ENCODE results near the gene NCK2.

NCK2 gene

GRCh38 chr2:105919826-105920225, 175.1 kb downstream of the NCK2 start:
- H3K27ac ChIP-seq (ENCODE audit: low read length): no peak overlapping the region

DNA sequence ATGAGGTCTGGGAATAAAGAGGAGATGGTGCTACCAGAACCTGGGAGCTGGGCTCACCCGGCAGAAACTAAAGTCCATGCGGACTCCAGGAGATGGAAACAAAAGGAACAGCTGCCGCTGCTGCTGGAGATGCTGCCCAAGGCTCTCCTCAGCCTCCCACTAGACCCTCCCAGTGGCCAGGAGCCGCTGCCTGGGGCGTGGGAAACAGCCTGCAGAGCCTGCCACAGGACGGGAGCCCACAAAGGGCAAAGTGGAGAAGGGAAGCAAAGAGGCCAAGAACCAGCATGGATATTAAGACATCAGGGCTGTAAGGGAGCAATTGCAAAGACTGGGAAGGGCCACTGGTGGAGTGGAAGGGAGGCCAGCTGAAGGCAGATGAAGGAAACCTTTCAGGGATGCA, 179.6 kb downstream of the NCK2 start:
- no peak overlapping the region for H3K9ac ChIP-seq (ENCODE audit: low read length)
- H3K4me3 ChIP-seq (ENCODE audit: low read length): no peak overlapping the region
- H2AFZ ChIP-seq (ENCODE audit: low read length): no peak overlapping the region
- no peak overlapping the region for H3K27ac ChIP-seq (ENCODE audit: low read length)
- H3K4me2 ChIP-seq (ENCODE audit: low read depth, low read length): no peak overlapping the region
- no peak for TF ChIP-seq EZH2phosphoT487 (IDR thresholded peaks at IDR 0.05; ENCODE audit: low read length)
- no peak for TF ChIP-seq EZH2 (optimal IDR thresholded peaks at IDR 0.05; ENCODE audit: low read depth, low read length)
- no peak for TF ChIP-seq CTCF (IDR thresholded peaks at IDR 0.05; ENCODE audit: low read length)
- peaks cover 29% of the 10 kb centered on the region for H3K4me1 ChIP-seq (ENCODE audit: low read length)
- H3K27me3 ChIP-seq (replicated peaks; ENCODE audit: insufficient read depth, low read length): no peaks in the 10 kb centered on the region
- no peak for DNase-seq
- H3K9me2 ChIP-seq (replicated peaks; ENCODE audit: insufficient read depth, low read length): no peaks in the 10 kb centered on the region
- no peaks in the 10 kb centered on the region for H3K9me3 ChIP-seq (replicated peaks; ENCODE audit: insufficient read depth, low read length)
- no peaks in the 10 kb centered on the region for H4K20me1 ChIP-seq (ENCODE audit: insufficient read depth, low read length)
- no peaks in the 10 kb centered on the region for H3K36me3 ChIP-seq (replicated peaks; ENCODE audit: insufficient read depth, low read length)
- H3F3A ChIP-seq (ENCODE audit: insufficient read depth, low read length): no peaks in the 10 kb centered on the region
- no peaks in the 10 kb centered on the region for H3K79me2 ChIP-seq (ENCODE audit: low read length)

More at GRCh38 chr2:105919826-105920225, 175.1 kb downstream of the NCK2 start:
- H3F3A ChIP-seq (ENCODE audit: insufficient read depth, low read length): peaks cover 17% of the 10 kb centered on the region
- no peak overlapping the region for H3K4me3 ChIP-seq (ENCODE audit: low read length)
- no peaks in the 10 kb centered on the region for H4K20me1 ChIP-seq (ENCODE audit: insufficient read depth, low read length)
- H3K79me2 ChIP-seq (ENCODE audit: low read length): no peaks in the 10 kb centered on the region
- no peak overlapping the region for H3K4me2 ChIP-seq (ENCODE audit: low read depth, low read length)
- no peaks in the 10 kb centered on the region for H3K27me3 ChIP-seq (replicated peaks; ENCODE audit: insufficient read depth, low read length)
- peak; percentile 70 for TF ChIP-seq CTCF (IDR thresholded peaks at IDR 0.05; ENCODE audit: low read length)
- TF ChIP-seq EZH2phosphoT487 (IDR thresholded peaks at IDR 0.05; ENCODE audit: low read length): no peak
- H3K9me2 ChIP-seq (replicated peaks; ENCODE audit: insufficient read depth, low read length): no peaks in the 10 kb centered on the region
- H3K4me1 ChIP-seq (ENCODE audit: low read length): peaks cover 38% of the 10 kb centered on the region
- no peaks in the 10 kb centered on the region for H3K9me3 ChIP-seq (replicated peaks; ENCODE audit: insufficient read depth, low read length)
- no peak for DNase-seq
- no peak overlapping the region for H3K9ac ChIP-seq (ENCODE audit: low read length)
- no peak overlapping the region for H2AFZ ChIP-seq (ENCODE audit: low read length)
- no peaks in the 10 kb centered on the region for H3K36me3 ChIP-seq (replicated peaks; ENCODE audit: insufficient read depth, low read length)

DNA sequence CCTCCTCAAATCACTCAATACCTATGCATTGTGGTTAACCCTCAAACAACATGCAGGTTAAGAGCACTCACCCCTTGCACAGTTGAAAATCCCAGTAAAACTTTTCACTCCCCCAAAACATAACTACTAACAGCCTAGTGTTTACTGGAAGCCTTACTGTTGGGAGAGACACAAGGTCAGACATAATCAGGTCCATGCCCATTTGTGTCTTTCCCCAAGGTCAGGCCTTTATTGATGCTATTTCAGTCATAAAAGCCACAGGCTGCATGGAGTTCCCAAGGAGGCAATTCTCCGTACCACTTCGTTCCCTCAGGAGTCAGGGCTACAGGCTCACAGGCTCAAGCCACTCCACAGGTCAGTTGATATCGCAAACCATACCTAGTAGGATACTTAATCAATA, 180.2 kb downstream of the NCK2 start:
- Histone ChIP-seq H3K9me2 (replicated peaks; ENCODE audit: insufficient read depth, low read length) (no peaks in the 10 kb centered on the region), H3K36me3 (replicated peaks; ENCODE audit: insufficient read depth, low read length) (no peaks in the 10 kb centered on the region), H3K4me1 (ENCODE audit: low read length) (peaks cover 23% of the 10 kb centered on the region), H3K9me3 (replicated peaks; ENCODE audit: insufficient read depth, low read length) (no peaks in the 10 kb centered on the region), H3K9ac (ENCODE audit: low read length) (no peak overlapping the region), H2AFZ (ENCODE audit: low read length) (no peak overlapping the region), H3K79me2 (ENCODE audit: low read length) (no peaks in the 10 kb centered on the region), H3K4me2 (ENCODE audit: low read depth, low read length) (no peak overlapping the region), H3K27me3 (replicated peaks; ENCODE audit: insufficient read depth, low read length) (no peaks in the 10 kb centered on the region), H3F3A (ENCODE audit: insufficient read depth, low read length) (no peaks in the 10 kb centered on the region), H4K20me1 (ENCODE audit: insufficient read depth, low read length) (no peaks in the 10 kb centered on the region), H3K4me3 (ENCODE audit: low read length) (no peak overlapping the region), H3K27ac (ENCODE audit: low read length) (no peak overlapping the region)
- TF ChIP-seq EZH2 (optimal IDR thresholded peaks at IDR 0.05; ENCODE audit: low read depth, low read length) (no peak), EZH2phosphoT487 (IDR thresholded peaks at IDR 0.05; ENCODE audit: low read length) (no peak), CTCF (IDR thresholded peaks at IDR 0.05; ENCODE audit: low read length) (no peak)
- no peak for DNase-seq

All from MM.1S (cell line).